ENCODE data around the gene CHMP6. TPM values are rescaled to one million over a fixed set of nuclear protein-coding genes. Genes with fewer than 3 reads are reported as not detected.

Gene CHMP6
- total RNA-seq, 2 donors from 2014 or later: 12.9 to 17.5 TPM

DNA sequence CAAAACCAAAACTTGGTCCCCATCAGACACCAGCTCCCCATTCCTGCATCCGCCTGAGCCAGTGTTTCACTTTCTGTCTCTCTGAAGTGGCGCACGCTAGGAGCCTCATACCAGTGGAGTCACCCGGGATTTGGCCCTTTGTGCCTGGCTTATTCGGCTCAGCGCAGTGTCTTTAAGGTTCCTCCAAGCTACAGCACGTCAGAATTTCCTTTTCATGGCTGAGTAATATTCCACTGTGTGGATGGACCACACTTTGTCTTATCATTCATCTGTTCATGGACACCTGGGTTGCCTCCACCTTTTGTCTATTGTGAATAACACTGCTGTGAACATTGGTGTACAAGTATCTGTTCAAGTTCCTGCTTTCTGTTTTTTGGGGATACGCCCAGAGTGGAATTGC, 45.2 kb upstream of the CHMP6 start:
- no peak overlapping the region for H3K4me3 ChIP-seq
- peaks cover 30% of the 10 kb centered on the region for H3K36me3 ChIP-seq
- no peak for DNase-seq (ENCODE audit: low spot score)
- H3K27ac ChIP-seq: no peak overlapping the region
- H3K9me3 ChIP-seq: no peaks in the 10 kb centered on the region
- H3K27me3 ChIP-seq: no peaks in the 10 kb centered on the region
- H3K4me1 ChIP-seq: peaks cover 0 to 26% of the 10 kb centered on the region in 2 donors
- TF ChIP-seq, protein P1, sequence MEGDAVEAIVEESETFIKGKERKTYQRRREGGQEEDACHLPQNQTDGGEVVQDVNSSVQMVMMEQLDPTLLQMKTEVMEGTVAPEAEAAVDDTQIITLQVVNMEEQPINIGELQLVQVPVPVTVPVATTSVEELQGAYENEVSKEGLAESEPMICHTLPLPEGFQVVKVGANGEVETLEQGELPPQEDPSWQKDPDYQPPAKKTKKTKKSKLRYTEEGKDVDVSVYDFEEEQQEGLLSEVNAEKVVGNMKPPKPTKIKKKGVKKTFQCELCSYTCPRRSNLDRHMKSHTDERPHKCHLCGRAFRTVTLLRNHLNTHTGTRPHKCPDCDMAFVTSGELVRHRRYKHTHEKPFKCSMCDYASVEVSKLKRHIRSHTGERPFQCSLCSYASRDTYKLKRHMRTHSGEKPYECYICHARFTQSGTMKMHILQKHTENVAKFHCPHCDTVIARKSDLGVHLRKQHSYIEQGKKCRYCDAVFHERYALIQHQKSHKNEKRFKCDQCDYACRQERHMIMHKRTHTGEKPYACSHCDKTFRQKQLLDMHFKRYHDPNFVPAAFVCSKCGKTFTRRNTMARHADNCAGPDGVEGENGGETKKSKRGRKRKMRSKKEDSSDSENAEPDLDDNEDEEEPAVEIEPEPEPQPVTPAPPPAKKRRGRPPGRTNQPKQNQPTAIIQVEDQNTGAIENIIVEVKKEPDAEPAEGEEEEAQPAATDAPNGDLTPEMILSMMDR (IDR thresholded peaks at IDR 0.05): no peak

DNA sequence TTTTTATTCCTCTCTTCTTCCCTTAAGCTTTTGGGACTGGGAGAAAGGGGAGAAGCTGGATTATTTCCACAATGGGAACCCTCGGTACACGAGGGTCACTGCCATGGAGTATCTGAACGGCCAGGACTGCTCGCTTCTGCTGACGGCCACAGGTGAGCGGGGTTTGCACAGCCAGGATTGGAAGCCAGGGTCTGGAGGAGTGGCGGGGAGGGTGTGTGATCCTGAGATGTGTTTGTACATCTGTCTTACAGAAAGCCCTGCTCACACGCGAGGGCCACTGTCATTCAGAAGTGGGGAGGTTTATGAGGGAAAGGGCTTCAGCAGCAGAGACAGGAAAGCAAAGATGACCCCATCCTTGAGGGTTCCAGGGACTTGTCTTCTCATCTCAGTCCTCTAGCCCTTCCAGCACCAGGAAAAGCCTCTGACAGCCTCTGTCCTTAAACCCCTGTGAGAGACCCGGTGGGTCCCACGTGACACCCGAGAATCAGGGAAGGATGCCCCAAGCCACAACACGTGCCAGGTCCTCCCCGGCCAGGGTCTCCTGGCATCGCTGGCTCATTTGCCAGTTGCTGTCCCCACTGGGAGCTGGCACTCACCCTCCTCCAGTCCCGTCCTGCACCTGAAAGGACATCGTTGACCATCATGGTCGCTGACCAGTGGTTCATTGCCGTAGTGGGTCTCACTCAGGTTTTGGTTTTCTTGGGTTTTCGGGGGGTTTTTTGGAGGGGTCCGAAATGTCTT, 44.3 kb upstream of the CHMP6 start:
- TF ChIP-seq, protein P1 (IDR thresholded peaks at IDR 0.05): no peak
- peaks cover 30% of the 10 kb centered on the region for H3K36me3 ChIP-seq
- no peaks in the 10 kb centered on the region for H3K9me3 ChIP-seq
- no peaks in the 10 kb centered on the region for H3K27me3 ChIP-seq
- no peak overlapping the region for H3K27ac ChIP-seq
- no peak for DNase-seq (ENCODE audit: low spot score)
- H3K4me1 ChIP-seq: peaks cover 0 to 18% of the 10 kb centered on the region in 2 donors
- no peak overlapping the region for H3K4me3 ChIP-seq

DNA sequence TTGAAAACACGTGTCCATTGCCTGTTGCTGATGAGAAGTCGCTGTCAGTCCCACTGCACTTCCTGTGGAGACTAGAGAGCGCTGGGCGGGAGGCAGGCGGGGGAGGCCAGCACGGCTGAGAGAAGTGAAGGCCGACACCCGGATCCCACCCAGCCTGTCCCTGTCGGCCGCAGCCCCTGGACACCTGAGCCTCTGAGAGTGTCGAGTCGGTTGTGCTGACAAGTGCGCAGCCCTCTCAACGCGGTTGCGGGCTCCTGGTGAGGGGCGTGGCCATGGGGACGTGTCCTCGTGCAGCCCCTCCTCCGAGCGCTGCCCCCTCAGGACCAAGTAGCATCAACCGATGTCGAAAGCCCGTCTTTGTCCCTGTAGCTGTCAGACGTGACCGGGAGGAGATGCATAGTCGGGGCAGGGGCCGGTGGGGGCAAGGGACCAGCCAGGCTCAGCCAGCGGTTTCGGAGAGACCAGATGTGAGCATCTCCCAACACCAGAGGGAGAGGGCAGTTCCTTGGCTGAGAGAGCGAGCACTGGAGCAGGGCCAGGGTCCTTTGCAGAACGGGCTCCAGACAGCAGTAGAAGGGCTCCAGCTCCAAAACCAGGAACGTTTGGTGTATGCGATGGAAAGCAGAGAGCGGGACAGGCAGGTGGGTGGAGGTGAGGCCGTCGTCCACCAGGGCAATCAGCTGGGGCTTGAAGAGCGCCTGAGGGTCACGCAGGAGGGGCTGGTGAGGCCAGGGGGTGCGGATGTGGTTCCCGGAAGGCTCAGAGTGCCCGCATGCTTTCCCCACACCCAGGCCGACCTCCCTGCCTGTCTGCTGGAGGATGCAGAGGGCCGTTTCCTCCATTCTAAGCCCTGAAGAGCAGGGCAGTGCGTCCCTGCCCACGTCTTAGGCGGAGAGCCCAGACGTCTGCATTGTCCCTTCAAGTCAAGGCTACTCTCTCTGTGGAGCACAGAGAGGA, 43.3 kb upstream of the CHMP6 start:
- Histone ChIP-seq H3K27ac (no peak overlapping the region), H3K27me3 (no peaks in the 10 kb centered on the region), H3K4me1 (peaks cover 0 to 9% of the 10 kb centered on the region in 2 donors), H3K4me3 (no peak overlapping the region), H3K9me3 (no peaks in the 10 kb centered on the region), H3K36me3 (peaks cover 30% of the 10 kb centered on the region)
- TF ChIP-seq, protein P1 (IDR thresholded peaks at IDR 0.05): no peak
- no peak for DNase-seq (ENCODE audit: low spot score)

DNA sequence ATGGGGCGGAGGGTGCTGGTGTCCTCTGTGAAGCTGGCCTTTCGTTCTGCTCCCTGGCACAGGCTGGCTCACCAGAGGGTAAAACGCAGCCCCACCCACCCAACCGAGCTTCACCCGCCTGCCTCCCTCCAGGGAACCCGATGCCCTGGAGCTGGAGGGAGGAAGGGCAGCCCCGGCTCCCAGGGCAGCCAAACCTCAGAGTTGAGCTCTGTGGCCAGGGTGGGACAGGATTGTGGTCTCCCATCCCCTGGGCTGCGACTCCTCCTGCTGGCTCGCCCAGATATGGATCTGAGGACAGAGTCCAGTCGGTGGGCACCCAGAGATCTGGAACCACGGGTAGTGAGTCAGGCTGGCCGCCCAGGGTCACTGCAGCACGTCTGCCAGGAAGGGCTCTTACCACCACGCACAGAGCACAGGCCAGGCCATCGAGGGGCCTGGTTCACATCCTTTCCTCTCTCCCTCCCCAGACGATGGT, 42.6 kb upstream of the CHMP6 start:
- TF ChIP-seq, protein P1 (IDR thresholded peaks at IDR 0.05): no peak
- no peak overlapping the region for H3K4me3 ChIP-seq
- DNase-seq (ENCODE audit: low spot score): no peak
- no peak overlapping the region for H3K27ac ChIP-seq
- H3K27me3 ChIP-seq: no peaks in the 10 kb centered on the region
- no peaks in the 10 kb centered on the region for H3K9me3 ChIP-seq
- H3K4me1 ChIP-seq: peaks cover 0 to 5% of the 10 kb centered on the region in 2 donors
- H3K36me3 ChIP-seq: peaks cover 30% of the 10 kb centered on the region

DNA sequence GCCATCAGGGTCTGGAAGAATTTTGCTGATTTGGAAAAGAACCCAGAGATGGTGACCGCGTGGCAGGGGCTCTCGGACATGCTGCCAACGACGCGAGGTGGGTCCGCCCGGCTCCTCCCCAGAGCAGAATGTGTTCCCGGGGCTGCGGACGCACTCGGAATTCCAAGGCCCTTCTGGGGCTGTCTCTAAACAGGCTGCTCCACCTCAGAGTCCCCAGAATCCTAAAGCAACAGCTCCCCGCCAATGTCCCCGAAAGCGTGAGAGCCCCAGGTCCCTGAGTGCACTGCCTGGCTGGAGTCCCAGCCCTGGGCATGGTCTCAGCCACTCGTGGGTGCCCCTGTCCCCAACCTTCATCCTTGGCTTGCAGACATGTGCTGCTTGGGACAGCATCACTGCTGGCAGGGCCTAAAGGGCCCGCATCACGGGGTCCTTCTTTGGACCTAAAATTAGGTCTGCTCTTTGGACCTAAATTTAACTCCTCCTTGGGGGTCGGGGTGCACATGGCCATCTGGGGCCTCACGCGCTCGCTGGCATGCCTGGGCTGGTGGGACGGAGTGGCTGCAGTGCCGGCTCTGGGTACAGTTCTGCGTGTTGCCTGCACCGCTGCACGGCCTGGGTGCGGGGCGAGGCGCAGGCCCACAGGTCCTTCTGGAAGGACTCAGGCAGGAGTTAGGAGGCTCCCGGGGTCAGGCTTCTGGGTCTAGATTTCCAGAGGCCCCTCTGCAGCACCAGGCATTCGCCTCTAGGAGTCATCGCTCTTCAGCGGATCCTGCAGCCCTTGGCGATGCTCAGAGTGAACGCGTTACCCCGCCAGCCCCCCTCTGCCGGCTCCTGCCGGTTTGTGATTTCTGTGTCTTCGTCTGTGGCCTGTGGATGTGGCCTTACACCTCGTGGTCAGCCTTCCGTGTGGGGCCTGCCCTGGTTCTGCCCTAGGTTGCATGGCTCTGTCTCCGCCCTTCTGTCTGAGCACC, 41.9 kb upstream of the CHMP6 start:
- H3K4me1 ChIP-seq: peaks cover 0 to 5% of the 10 kb centered on the region in 2 donors

More for the DNA sequence above, 41.9 kb upstream of the CHMP6 start:
- Histone ChIP-seq H3K36me3 (peaks cover 30% of the 10 kb centered on the region), H3K27me3 (no peaks in the 10 kb centered on the region), H3K9me3 (no peaks in the 10 kb centered on the region), H3K27ac (no peak overlapping the region), H3K4me3 (no peak overlapping the region)
- DNase-seq (ENCODE audit: low spot score): no peak
- TF ChIP-seq, protein P1 (IDR thresholded peaks at IDR 0.05): no peak

All from right atrium auricular region (tissue), 2 donors.